ENCODE measurements around the gene MACROH2A1.
"Not testable (repeated sequence)": the region's sequence is repeated elsewhere in the genome, so short reads cannot be mapped to it uniquely, and the experiment has no call there.

MACROH2A1 gene

GRCh38 chr5:135376961-135377624, 21.9 kb downstream of the MACROH2A1 start:
- no peak for DNase-seq

GRCh38 chr5:135375040-135375793, 23.8 kb downstream of the MACROH2A1 start:
- no peak for DNase-seq

DNA sequence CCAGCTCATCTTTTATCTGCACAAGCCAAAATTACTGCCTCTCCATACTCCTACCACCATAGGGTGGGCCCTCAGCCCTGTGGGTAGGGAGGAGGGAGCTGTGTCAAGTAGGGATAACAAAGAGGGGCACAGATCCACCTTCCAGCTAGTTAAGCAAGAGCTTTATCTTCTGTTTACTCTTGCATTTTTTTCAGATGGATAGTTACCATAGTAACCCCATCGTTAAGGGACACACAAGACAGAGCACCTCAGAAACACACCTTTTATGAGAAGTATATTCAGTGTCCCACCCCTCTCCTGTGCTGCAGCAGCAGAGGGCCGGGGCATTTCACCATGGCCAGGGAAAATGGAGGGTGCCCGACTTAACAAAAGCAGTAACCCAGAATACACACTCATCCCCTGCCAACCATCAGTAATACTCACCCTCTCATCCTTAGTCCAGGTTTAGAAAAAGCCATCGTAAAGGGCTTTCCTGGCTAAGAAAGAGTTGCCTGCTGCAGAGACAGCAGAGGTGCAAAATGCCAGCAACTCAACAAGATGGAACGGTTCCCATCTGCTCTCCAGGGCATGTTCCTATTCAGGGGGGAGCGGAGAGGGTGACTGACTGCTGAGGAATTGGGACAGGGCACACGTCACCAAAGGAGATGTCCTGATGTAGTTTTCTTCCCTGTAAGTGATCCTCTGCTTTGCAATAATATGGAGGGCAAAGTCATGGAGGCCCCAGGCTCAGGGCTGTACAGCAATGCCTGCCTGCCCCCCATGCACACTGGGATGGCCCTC, 25.1 kb downstream of the MACROH2A1 start:
- DNase-seq = no peak

DNA sequence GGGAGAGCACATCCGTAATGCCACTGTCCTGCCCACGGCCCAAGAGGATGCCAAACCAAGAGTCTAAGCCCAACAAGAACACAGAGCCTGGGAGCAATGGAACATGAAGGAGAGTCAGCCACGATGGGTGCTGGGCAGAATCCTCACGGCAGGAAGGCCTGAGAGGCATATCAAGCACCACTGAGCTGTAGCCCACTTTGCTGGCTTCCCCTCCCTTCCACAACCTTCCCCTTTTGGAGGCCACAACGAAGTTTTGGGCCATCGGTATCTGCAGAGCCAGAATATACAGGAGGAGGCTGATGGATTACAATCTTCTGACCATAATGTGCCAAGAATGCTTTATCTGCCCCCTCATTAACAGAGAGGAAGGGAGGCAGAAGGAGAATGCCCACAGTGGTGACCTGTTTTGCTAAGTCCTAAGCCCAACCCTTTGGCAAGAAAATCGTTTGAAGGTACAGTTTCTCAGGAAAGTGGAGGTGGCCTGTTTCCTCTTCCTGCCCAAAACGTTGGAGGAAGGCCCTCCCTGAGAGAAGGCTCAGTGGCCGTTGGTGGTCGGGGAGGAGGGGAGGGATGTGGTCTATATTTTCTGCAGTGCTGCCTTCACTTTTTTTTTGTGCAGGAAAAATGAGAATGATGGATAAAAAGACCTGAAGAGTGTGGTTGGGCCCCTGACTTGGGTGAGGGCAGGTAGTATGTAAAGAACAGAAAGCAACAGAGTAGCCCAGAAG, 26.2 kb downstream of the MACROH2A1 start:
- no peak for DNase-seq

DNA sequence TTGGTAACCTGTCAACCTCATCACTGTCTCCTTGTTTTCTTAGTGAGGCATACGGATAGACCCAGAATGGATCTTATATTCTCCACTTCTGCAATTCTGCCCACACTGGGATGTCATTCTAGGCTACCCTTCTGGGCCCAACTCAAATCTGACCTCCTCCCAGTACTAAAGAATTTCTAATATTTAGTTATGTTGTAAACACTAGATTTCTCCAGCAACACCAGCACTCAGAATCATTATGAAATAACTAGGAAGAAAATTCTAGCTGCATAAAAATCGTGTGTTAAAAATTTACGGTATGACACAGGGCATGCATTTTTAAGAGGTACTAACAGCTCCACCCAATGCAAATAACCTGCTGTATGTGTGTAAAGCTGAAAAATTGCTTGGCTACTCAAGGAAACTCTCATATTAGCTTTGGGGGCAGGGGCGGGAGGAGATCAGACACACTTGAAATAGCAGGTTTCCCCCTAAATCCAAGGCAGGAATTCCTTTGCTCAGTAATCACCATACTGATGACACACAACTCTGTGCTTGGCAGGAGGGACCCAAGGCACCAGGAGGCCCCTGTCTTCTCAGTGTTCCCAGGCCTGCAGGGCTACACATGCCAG, 27.3 kb downstream of the MACROH2A1 start:
- no peak for DNase-seq

- no peak for DNase-seq
Observed at GRCh38 chr5:135369952-135370351, 29.1 kb downstream of the MACROH2A1 start.

GRCh38 chr5:135367554-135367953, 31.5 kb downstream of the MACROH2A1 start:
- no peak for DNase-seq

GRCh38 chr5:135367076-135367475, 32.0 kb downstream of the MACROH2A1 start:
- DNase-seq = no peak

- peak; percentile 49 for DNase-seq
Observed at GRCh38 chr5:135365281-135365680, 33.8 kb downstream of the MACROH2A1 start.

GRCh38 chr5:135364421-135365262, 34.4 kb downstream of the MACROH2A1 start:
- peak; percentile 74 for DNase-seq

DNA sequence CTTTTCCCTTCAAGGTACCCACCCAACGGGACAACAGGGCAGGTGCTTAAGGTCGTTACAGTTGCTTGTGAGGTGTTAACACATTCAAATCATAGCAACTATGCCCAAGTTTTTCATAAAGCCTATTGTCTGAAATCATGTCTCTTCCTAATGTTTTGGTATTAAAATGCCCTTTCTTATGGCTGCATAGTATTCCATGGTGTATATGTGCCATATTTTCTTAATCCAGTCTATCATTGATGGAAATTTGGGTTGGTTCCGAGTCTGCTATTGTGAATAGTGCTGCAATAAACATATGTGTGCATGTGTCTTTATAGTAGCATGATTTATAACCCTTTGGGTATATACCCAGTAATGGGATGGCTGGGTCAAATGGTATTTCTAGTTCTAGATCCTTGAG, 35.7 kb downstream of the MACROH2A1 start:
- not testable (repeated sequence) for DNase-seq

GRCh38 chr5:135362102-135362501, 36.9 kb downstream of the MACROH2A1 start:
- no peak for DNase-seq

- no peak for DNase-seq
Observed at GRCh38 chr5:135360278-135361274, 38.5 kb downstream of the MACROH2A1 start.

DNA sequence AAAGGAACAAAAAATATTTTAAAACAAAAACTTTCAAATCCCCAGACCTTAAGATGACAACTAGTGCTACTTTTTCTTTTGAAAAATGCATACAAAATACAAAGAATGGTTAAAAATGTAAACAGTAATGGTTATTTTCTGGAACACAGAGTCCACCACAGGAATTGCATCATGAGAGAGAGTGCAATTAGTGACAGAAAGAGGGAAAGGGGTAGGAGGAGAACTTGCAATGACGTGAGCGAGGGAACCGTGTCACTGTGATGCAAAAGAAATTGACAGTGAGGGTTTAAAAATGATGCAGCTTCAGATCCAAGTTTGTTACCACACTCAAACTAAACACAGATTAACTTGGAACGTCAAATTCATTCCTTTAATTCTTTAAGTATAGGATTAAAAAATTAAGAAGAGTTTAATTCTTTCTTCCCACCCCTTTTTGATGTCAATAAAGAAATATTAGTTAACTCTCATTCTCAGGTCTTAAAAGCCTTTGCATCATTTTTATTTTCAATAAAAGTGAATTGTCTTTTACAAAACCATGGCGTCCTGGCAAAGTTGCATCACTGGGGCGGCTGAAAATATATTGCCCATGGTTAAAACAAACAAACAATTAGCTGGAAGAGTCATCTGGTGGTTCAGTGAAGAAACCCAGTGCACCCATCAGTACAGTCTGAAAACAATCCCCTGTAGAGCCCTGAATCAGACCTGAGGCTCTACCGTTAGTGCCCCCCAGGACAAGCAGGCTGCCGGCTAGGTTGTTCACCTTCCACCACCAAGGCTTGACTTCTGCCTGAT, 39.5 kb downstream of the MACROH2A1 start:
- DNase-seq = no peak

- no peak for DNase-seq
Observed at GRCh38 chr5:135357685-135358084, 41.3 kb downstream of the MACROH2A1 start.

- no peak for DNase-seq
Observed at GRCh38 chr5:135356522-135357318, 42.3 kb downstream of the MACROH2A1 start.

- DNase-seq = no peak
Observed at GRCh38 chr5:135355169-135355568, 43.9 kb downstream of the MACROH2A1 start.

GRCh38 chr5:135353952-135354721, 44.9 kb downstream of the MACROH2A1 start:
- no peak for DNase-seq
